Stimulated activated CD4-positive, alpha-beta T cell treated with anti-CD3 and anti-CD28 coated beads, Interleukin-12 subunit alpha, Interleukin-12 subunit beta, amount 100 ng/mL, for 48 hours (primary cell): Measurements from ENCODE around the gene NRXN3.

Experiments used
- DNase-seq, 3 donors: peaks; one replicate each; pipeline ENCODE4 v3.0.0-alpha.2; 2020; ENCODE audit warnings: low read depth in 2 of 3, low spot score in 1 of 3

Gene NRXN3

DNA sequence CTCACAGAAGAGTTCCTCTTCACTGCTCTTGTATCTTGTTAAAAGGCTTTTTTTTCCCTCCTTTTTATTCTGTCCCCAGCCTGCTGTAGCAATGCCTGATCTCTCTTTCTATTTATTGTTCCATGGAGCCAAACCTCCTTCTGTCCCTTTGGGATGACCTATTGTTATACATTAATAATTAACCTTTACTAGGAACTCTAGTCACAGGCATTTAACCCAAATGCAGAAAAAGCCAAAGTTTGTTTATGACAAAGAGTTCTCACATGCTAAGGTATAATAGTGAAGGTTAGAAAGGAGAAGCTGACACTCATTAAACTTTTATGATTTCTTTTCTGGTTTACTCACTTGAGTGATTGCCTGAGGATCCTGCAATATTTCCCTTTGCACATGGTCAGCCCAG is 535.8 kb downstream of the NRXN3 start:
- no peak for DNase-seq

DNA sequence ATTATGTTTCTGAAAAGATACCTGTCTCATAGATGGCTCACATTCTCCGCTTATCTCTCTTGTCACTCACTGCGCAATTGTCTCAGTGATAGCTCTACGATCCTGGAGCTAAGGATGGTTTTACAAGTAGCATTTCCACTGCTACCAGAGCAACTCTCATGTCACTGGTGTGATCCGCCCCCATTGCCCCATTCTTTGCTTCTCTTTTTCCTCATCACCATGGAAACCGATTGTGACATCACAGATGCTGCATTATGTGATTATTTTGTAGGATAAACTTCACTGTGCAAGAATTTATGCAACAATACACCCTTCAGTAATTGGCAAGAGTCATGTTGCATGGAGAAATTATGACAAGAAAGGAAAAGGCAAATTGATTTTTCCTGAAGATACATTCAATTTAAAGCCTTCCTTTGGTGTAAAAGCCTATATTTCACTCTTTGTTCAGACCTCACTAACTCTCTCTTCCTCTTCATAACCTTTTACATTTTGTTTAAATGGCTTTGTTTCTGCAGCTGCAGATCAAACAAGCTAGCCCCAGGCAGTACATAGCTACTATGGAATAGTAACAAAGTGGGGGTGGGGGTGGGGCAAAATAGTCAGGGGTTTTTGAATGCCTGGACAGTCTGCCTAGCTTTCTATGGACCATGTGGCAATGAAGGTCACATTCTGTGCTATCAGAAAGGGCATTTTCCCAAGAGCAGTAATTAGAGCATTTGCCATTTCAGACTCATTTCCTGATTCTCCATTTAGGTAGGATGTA is 539.8 kb downstream of the NRXN3 start:
- DNase-seq = no peak

DNA sequence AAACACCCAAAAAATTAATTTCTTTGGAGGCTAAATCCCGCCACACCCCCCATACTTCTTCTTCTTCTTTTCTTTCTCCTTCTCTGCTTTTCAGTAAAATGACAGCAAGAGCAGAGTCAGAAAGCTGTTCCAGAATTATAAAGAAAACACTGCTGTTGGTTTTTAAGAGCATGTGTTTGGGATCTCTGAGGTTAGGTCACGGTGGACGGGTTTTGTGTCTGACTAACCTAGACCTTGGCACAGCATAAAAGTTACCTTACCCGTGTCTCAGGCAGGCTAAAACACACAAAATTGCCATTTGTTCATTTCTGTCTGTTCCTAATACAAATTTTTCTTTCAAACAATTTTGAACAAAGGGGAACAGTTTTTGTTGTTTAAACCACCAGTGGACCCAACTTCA is 540.8 kb downstream of the NRXN3 start:
- no peak for DNase-seq

DNA sequence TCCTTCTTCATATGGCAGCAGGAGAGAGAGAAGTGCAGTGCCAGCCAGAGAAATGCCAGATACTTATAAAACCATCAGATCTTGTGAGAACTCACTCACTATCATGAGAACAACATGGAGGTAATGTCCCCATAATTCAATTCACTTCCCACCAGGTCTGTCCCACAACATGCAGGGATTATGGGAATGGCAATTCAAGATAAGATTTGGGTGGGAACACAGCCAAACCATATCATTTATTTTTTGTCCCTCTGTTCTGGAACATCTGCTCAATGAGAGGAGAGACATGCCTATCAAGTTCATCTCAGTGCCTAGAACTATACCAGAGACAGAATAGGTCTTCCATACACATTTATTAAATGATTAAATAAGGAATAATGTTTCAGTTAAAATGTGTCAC is 543.5 kb downstream of the NRXN3 start:
- DNase-seq = no peak

DNA sequence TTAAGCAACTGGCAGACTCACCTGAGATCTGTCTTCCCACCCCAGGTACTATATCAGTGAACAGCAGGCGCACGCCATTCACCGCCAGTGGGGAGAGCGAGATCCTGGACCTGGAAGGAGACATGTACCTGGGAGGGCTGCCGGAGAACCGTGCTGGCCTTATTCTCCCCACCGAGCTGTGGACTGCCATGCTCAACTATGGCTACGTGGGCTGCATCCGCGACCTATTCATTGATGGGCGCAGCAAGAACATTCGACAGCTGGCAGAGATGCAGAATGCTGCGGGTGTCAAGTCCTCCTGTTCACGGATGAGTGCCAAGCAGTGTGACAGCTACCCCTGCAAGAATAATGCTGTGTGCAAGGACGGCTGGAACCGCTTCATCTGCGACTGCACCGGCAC is 544.5 kb downstream of the NRXN3 start:
- DNase-seq = no peak

DNA sequence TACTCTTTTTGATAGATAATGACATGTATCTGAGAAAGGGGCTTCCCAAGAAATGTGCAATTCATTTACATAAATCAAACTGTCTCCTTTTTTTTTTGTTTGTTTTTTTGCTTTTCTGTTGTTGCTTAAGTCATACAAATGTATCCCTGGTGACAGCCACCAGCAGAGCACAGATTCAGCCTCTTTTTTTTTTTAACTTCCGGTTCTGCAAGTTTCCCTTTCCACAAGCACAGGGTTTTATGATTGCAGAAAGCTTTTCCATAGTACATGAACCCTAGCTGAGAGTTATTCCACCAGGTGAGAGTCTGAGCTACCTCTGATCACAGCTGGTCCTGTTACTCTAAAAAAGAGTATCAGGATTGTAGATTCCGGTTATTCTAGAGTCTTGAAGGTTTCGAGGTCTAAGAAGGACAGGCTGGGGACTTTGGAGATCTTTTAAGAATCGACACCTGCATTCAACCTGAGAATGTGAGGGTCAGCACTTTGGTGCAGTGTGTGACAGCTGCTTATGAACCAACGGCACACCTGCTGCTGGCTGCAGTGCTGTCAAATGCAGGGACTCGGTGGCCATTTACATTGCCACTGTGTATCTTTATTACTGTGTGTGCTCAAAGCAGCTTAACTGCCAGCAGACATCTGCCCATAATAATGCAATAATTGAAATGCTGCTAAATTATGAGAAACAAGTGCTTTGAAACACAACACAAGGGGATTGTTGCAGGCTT is 551.7 kb downstream of the NRXN3 start:
- DNase-seq = no peak

DNA sequence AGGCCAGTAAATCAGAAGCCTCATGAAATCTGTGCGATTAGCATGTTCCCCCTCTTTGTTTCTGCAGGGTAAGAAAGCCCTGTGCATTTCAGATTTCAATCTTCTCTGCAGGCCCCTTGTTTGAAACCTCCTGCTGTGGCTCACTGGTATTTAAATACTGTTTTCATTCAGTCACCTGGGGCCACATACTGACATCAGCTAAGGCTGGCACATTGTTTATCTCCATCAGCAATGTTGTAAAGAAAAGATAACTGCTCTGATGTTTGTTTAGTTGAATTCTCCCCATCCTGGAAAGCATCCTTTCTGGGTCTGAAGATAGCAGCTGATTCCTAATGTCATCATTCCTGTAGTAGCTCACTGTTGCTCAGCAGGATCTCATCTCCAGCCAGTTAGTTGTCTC is 554.9 kb downstream of the NRXN3 start:
- no peak for DNase-seq

DNA sequence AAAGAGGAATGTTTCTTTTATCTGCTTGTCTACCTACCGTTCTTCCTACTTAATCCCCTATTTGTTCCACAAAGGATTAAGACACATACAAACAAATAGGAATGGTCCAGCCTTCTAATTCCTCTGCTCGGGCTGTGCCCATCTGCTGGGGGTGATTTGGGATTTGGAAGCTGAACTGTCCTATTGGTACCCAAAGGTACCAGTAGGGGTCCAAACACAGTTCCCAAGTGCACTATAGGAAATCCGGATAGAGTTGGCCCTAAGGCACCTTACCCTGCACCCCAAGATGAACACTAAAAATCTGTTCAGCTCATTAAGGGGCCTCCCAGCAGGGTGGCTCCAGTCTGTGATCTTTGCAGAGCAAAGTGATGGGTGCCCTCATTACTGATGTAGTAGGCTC is 566.9 kb downstream of the NRXN3 start:
- DNase-seq = no peak

DNA sequence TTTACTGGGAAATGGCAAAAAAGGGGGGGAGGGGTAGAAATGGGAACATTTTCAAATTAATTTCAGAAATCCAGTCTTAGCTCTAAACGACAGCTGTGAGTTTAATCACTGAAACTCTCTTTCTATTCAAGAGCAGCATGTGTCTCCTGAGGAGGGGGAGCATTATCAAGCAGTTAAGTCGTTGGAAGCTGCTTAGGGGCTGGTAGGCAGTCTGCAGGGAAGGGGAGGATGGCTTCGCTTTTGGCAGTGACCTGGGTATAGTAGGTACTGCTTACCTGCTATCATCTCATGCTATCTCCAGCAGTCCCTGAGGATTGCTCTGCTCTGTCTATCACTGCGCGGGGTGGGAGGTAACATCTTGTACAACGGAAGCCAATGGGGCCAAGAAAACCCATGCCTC is 567.4 kb downstream of the NRXN3 start:
- DNase-seq = no peak

DNA sequence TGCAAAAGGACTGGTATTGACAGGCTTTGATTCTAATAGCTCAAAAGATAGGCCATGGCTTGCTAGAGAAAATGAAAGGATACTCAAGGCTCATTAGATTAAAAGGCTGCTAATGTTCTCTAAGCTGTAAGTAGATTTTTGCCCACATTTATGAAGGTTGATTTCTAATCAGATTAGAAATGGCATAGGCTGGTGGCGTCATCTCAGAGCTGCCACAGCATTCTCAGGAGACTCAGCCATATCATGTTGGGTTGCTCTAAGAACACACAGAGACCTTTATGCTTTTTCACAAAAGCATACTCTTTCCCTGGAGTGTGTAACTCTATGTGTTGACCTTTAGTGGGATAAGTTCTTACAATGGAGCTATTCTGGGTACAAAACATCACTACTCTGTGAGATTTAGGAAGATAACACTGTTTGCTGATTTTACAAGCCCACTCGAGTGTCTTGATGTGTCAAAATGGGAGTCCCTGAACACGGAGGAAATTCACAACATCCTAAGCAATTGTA is 576.0 kb downstream of the NRXN3 start:
- no peak for DNase-seq

DNA sequence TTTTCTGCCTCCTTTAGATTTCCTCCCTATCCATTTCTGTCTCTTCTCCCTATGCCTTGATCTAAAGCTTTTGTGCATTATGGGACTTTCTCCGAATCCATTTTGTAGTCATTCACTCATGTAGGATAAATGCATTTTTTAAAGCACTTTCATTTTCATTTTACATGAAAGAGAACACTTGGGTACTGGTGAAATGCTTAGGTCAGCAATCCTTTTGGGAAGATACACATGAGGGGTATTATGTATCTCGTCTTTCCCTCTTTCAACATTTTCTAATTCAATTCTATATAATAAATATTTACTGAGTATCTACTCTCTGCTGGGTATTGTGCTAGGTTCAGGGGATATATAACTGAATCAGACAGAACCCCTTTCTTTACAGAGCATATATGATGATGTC is 577.6 kb downstream of the NRXN3 start:
- no peak for DNase-seq

DNA sequence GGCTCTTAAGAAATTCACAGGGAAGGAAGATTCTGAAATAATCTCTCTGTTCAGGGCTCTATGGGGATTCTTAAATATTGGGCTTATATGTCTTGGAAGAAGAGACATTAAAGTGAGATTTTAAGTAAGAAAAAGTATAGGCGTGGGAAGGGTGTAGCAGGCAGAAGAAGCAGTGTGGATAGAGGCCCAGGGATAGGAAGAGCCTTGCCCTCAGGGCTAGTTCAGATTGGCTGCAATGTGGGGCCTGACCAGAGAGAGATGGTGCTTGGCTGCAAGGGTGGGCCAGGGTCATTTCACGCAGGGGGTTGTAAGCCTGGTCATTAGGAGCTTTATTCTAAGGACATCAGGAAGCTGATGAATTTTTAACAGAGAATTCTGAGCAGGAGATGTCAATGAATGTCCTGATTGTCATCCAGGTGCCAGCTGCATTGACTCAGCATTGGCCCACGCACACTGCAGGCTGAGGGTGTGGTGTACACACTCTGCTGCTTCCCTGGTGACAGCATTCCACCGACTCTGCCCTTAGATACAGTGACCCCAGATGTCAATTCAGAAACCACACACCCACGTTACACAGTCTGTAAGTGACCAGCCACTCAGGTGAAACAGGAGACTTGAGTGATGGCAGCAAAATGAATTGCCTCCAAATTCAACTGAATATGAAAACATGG is 582.5 kb downstream of the NRXN3 start:
- DNase-seq = no peak

DNA sequence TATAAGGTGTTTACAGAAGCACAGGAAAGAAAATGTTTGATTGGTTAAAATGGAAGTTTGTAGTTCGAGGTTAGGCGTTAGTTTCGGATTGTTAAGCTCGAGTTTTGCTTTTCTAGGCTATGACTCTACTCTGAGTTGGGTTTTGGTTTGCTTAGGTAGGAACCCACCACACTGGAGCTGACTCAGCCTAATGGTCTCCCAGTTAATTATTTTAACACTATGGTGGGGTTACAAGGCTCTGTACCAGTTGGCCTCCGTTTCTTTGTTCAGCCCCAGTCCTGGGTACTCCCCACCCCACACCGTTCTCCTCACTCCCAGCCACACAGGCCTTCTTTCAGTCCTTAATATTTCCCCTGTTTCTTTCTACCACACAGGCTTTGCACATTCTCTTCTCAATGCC is 583.9 kb downstream of the NRXN3 start:
- DNase-seq = no peak

DNA sequence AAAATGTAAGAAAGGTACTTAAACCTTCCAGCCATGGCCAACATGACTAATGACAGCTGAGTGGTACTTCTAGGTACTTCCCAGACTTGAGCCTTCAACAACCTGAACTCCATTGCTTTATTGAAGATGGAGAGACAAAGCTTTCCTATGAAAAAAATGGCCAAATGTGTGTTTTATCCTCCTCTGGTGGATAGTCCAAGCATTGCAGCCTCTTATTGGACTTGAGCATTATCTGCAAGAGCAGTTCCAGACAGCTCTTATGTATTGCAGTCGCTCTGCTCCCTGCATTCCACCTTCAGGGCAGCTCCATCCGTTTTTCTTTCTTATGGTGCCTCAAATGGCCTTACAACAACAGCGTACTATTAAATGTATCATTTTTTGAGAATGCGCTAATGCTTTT is 588.2 kb downstream of the NRXN3 start:
- no peak for DNase-seq

DNA sequence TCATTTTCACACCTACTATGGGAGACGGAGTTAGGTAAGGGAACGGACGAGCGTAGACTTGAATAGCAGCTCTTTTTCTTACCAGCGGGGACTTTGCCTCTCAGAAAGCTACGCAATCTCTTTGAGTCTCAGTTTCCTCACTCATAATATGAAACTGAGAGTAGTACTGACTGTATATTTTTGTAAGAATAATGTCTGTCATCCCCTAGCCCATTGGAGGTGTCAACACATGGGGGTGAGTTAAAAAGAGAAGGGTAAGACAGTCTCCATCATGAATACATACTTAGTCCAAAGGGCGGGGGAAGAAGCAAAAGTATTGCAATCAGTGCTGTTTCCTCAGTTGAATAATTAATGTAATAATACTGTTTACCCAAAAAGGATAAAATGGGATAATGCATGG is 592.2 kb downstream of the NRXN3 start:
- no peak for DNase-seq

DNA sequence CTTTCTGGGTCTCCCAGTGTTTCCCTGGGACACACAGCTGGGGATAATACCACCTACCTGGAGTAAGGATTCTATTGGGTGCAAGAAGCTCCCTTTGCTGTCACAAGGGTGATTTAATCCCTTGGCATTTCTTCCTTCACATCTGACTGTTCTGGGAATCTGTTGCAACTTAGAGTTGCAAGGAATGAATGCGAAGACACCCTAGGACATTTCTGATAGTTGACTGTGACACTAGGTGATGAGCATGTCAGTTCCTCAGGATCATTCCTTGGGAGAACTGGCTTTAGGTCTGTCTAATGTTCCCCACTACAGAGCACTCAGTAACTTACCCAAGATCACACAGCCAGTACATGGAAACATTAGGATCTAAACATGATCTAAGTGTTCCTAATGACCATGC is 593.6 kb downstream of the NRXN3 start:
- no peak for DNase-seq

DNA sequence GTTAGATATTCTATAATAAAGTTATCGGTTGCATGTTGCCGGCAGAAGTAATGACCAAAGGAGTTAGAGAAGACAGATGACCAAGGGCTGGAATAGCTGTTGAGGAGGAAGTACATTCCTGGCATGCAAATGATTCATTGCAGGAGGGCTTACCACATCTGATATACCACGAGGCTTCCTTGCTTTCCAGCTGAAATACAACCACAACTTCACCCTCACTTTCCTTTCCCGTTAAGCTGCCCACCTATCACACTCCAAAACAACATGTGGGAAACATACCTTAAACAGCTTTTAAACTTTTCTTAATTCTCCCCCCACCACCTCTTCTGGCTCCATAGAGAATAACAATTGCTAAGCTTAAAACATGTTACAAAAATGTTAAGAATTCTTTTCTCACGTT is 594.1 kb downstream of the NRXN3 start:
- no peak for DNase-seq

DNA sequence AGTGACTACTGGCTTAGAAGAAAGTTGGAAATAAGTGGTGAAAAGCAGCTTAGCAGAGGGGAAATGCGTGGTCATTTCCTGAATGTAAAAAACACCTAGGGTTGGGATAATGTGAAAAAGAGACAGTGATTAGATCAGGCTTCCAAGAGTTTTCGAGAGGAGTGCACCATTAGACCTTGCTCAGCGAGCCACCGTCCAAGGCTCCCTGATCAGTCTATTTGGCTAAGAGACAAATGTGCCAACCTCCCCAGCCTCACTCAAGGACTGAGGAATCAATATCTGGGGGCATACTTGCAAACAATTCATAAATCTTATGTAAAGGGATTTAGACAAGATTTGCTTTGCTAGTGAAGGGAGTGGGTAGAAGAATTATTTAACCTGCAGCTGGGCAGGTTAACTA is 594.5 kb downstream of the NRXN3 start:
- no peak for DNase-seq

DNA sequence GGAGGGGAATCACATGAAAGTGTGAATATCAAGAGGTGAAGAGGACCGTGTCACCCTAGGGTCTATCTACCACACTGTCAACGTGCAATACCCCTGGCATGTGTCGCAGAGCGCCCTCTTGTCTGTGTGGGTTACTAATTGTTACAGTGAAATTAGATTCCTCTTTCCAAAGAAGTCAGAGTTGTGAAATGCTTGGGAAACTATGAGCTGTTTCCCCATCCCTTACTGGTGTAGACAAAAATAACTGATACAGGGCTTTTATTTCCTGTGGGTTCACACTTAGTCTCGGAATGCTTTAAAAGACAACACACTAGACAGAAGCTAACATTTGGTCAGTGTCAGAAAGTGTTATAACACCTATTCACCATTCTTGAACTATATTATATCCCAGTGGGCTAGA is 597.3 kb downstream of the NRXN3 start:
- no peak for DNase-seq

DNA sequence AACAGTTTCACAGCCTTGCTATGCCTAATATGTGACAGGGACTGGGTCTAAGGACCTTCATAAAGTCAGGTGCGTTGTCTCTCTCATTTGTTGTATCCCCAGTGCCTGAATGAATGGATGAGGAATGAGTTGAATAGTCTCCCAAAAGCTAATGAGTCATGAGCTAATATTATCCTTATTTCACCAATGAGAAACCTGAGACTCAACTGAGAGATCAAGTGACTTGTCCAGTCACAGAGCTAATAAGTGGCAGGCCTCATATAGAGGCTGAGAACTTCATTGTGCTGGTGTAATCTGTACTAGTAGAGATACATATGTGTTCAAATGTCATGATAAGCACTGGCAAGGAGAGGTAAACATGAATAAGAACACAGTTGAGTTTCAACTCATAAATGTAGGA is 612.4 kb downstream of the NRXN3 start:
- DNase-seq = no peak

DNA sequence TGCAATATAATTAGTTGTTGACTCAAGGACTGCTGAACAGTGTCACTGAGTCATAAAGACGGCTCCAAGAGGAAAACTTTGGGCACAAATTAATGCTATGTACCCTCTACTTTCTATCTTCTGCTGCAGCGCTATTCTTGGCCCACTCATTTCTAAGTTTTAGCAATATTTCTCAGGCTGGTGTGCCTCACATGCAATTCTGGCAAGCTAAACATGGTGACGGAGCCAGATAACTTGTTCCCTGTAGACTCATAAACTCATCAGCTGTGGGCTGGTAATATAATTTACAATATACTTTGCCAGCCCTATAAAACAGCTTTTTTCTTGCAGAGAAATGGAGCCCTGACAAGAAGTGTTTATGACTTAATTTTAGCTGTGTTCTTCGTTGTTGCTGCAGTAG is 615.1 kb downstream of the NRXN3 start:
- no peak for DNase-seq
